Right lobe of liver (tissue), 6 donors: ENCODE measurements around the gene CAPN3. TPM values are rescaled to one million over a fixed set of nuclear protein-coding genes. Genes with fewer than 3 reads are reported as not detected.
A peak's percentile ranks its signal among the peaks of the same experiment; 100 is the strongest.
"Not testable (repeated sequence)": the region's sequence is repeated elsewhere in the genome, so short reads cannot be mapped to it uniquely, and the experiment has no call there.

Experiments used
- ATAC-seq, 4 donors: fragments of 200-7000 bp; cut with Tn5 transposase; one replicate each; pipeline ENCODE4 v1.9.1; 2020; ENCODE audit warnings: mild to moderate bottlenecking in 4 of 4, moderate library complexity in 4 of 4
- DNase-seq, 3 donors: peaks; one replicate each; pipeline ENCODE4 v3.0.0-alpha.2; 2020
- H3K27ac ChIP-seq, 3 donors: fragments of 200-600 bp; one replicate each; pipeline ENCODE4 v1.8.0; 2022
- H3K27me3 ChIP-seq, 2 donors: fragments of 200-600 bp; one replicate each; pipeline ENCODE4 v1.8.0; 2022
- H3K36me3 ChIP-seq, 4 donors: fragments of 200-600 bp; sonication (generic) in 1 of 4; one replicate each; pipeline versions ENCODE4 v1.5.1 to v1.8.0; 2017 to 2022; ENCODE audit warnings: control low read depth in 1 of 4
- H3K4me1 ChIP-seq, 4 donors: fragments of 200-600 bp; sonication (generic) in 1 of 4; one replicate each; pipeline versions ENCODE4 v1.5.1 to v1.8.0; 2017 to 2022; ENCODE audit warnings: control low read depth in 1 of 4
- H3K4me3 ChIP-seq, 3 donors: fragments of 200-600 bp; one replicate each; pipeline ENCODE4 v1.8.0; 2022
- H3K9me3 ChIP-seq, 4 donors: fragments of 200-600 bp; sonication (generic) in 1 of 4; one replicate each; pipeline versions ENCODE4 v1.5.1 to v1.8.0; 2017 to 2022; ENCODE audit warnings: control low read depth in 1 of 4
- CTCF ChIP-seq, 4 donors: fragments of 200-600 bp in 3 of 4; fragments of 450-650 bp in 1 of 4; IDR thresholded peaks; one replicate each; pipeline versions ENCODE4 v1.5.1 to v1.8.0; 2016 to 2022; ENCODE audit warnings: antibody characterized with exemption in 4 of 4, mild to moderate bottlenecking in 2 of 4
- POLR2A ChIP-seq: fragments of 450-650 bp; IDR thresholded peaks from one replicate; pipeline ENCODE4 v1.6.1; 2017; ENCODE audit warnings: antibody characterized with exemption, mild to moderate bottlenecking
- WGBS: methylation state at CpG from one replicate; pipeline ENCODE4 v1.1.6; 2018; ENCODE audit warnings: low coverage, low lambda C conversion rate; ENCODE audit not compliant: insufficient coverage; ENCODE audit errors: missing lambda C conversion rate; 5-methylcytosine and 5-hydroxymethylcytosine counted together
- intact Hi-C, 2 donors: fragments of 100-400 bp; cut with DNase I; formaldehyde crosslinking; loops; one replicate each; pipeline versions ENCODE4 v1.11.2 to v1.14.1; 2022
- total RNA-seq, 6 experiments: library from RNA; depleted of rRNA in 2 of 6; stranded (reverse); fragments of >200 nt in 2 of 6; fragmentation: NEBNext Ultra II Directional in 3 of 6; extraction: Animal tissue kit (Norgen Biotek cat#: 25700) in 3 of 6; gene quantifications; one replicate each; pipeline versions ENCODE4 v1.1.0 to v1.2.4, GENCODE V29; 2016 to 2023
- donor health status: DM: no; HTN: yes; CAD: no.
- donor health status: DM: no; HTN: no; CAD: no.
- donor health status: DM: no; HTN: no; CAD: no.
- donor health status: DM: no; HTN: yes; CAD: no.
- donor health status: DM: no; HTN: yes; CAD: no.

CAPN3 gene
- total RNA-seq, 6 experiments from 2014 or later = 3.2 to 25.9 (median 13.3) TPM

GRCh38 chr15:42332331-42332730 lies 27.0 kb upstream of the CAPN3 start:
- ATAC-seq = no peak
- WGBS = 86% methylated on average over 4 of the region's 4 CpGs
- DNase-seq = no peak
- Histone ChIP-seq H3K27me3 (no peaks in the 10 kb centered on the region), H3K4me1 (no peaks in the 10 kb centered on the region), H3K27ac (no peak overlapping the region), H3K9me3 (no peaks in the 10 kb centered on the region), H3K36me3 (peaks cover 0 to 10% (median 0%) of the 10 kb centered on the region in 4 donors), H3K4me3 (no peak overlapping the region)
- intact Hi-C loops = no loop called here
- no peak for TF ChIP-seq CTCF (IDR thresholded peaks at IDR 0.05)
- no peak for TF ChIP-seq POLR2A

GRCh38 chr15:42335074-42335473 lies 24.2 kb upstream of the CAPN3 start:
- intact Hi-C loops = no loop called here
- ATAC-seq (no peak), DNase-seq (no peak)
- TF ChIP-seq CTCF (IDR thresholded peaks at IDR 0.05) = no peak
- no peak for TF ChIP-seq POLR2A
- no peaks in the 10 kb centered on the region for H3K27me3 ChIP-seq
- WGBS = 80% methylated on average over 2 of the region's 2 CpGs
- H3K9me3 ChIP-seq = no peaks in the 10 kb centered on the region
- H3K36me3 ChIP-seq = peaks cover 0 to 10% (median 0%) of the 10 kb centered on the region in 4 donors
- H3K4me3 ChIP-seq = no peak overlapping the region
- H3K27ac ChIP-seq = no peak overlapping the region
- no peaks in the 10 kb centered on the region for H3K4me1 ChIP-seq

- H3K4me1 ChIP-seq, H3K4me3 ChIP-seq, intact Hi-C loops, ATAC-seq, H3K9me3 ChIP-seq, DNase-seq, H3K27me3 ChIP-seq, H3K36me3 ChIP-seq, H3K27ac ChIP-seq: not testable (repeated sequence)
- WGBS = 73% methylated on average over 1 of the region's 1 CpG
Observed at GRCh38 chr15:42336650-42337049, 22.7 kb upstream of the CAPN3 start.

- H3K9me3 ChIP-seq, DNase-seq, H3K36me3 ChIP-seq, intact Hi-C loops, H3K27me3 ChIP-seq, H3K4me1 ChIP-seq, ATAC-seq, H3K4me3 ChIP-seq, H3K27ac ChIP-seq: not testable (repeated sequence)
- 96% methylated on average over 3 of the region's 3 CpGs for WGBS
Observed at GRCh38 chr15:42337104-42337503, 22.2 kb upstream of the CAPN3 start.

GRCh38 chr15:42338500-42338899 lies 20.8 kb upstream of the CAPN3 start:
- ATAC-seq (peak in 1 of 4 donors; percentile 48), DNase-seq (no peak)
- H3K4me1 ChIP-seq = no peaks in the 10 kb centered on the region
- H3K36me3 ChIP-seq = peaks cover 0 to 11% (median 0%) of the 10 kb centered on the region in 4 donors
- H3K27me3 ChIP-seq = no peaks in the 10 kb centered on the region
- no peak for TF ChIP-seq POLR2A
- TF ChIP-seq CTCF (IDR thresholded peaks at IDR 0.05) = no peak
- H3K9me3 ChIP-seq = no peaks in the 10 kb centered on the region
- intact Hi-C loops = no loop called here
- WGBS = 55% methylated on average over 2 of the region's 2 CpGs
- H3K27ac ChIP-seq = no peak overlapping the region
- no peak overlapping the region for H3K4me3 ChIP-seq
